Hepatocyte (in vitro differentiated cells): ENCODE data around the gene DENND1A. TPM values are rescaled to one million over a fixed set of nuclear protein-coding genes. Genes with fewer than 3 reads are reported as not detected.

Source experiments
- DNase-seq: peaks from one replicate; pipeline ENCODE4 v3.0.0-alpha.2; 2016; ENCODE audit warnings: low spot score
- H2AFZ ChIP-seq: fragments of 200-600 bp; sonication (generic); 2 replicates; pipeline ENCODE4 v1.6.0; 2016; ENCODE audit warnings: antibody characterized with exemption, mild to moderate bottlenecking
- H3K27ac ChIP-seq: fragments of 200-600 bp; sonication (generic); 2 replicates; pipeline ENCODE4 v1.5.1; 2016; ENCODE audit warnings: mild to moderate bottlenecking
- H3K27me3 ChIP-seq: fragments of 200-600 bp; sonication (generic); 2 replicates; pipeline ENCODE4 v1.6.1; 2016
- H3K36me3 ChIP-seq: fragments of 200-600 bp; sonication (generic); replicated peaks from 2 replicates; pipeline ENCODE4 v1.5.1; 2016; ENCODE audit warnings: low read depth; ENCODE audit not compliant: insufficient read depth
- H3K4me1 ChIP-seq: fragments of 200-600 bp; sonication (generic); 2 replicates; pipeline ENCODE4 v1.5.1; 2016; ENCODE audit warnings: mild to moderate bottlenecking, moderate library complexity; ENCODE audit not compliant: insufficient read depth
- H3K4me2 ChIP-seq: fragments of 200-600 bp; sonication (generic); 2 replicates; pipeline ENCODE4 v1.6.0; 2016
- H3K4me3 ChIP-seq: fragments of 200-600 bp; sonication (generic); 2 replicates; pipeline ENCODE4 v1.5.1; 2016; ENCODE audit warnings: mild to moderate bottlenecking
- H3K79me2 ChIP-seq: fragments of 200-600 bp; sonication (generic); 2 replicates; pipeline ENCODE4 v1.6.0; 2017; ENCODE audit warnings: mild to moderate bottlenecking
- H3K9me2 ChIP-seq: fragments of 200-600 bp; sonication (generic); replicated peaks from 2 replicates; pipeline ENCODE4 v1.6.0; 2017; ENCODE audit warnings: mild to moderate bottlenecking; ENCODE audit not compliant: insufficient read depth
- H3K9me3 ChIP-seq: fragments of 200-600 bp; sonication (generic); 2 replicates; pipeline ENCODE4 v1.5.1; 2016; ENCODE audit warnings: low read depth, mild to moderate bottlenecking
- H4K20me1 ChIP-seq: fragments of 200-600 bp; sonication (generic); 2 replicates; pipeline ENCODE4 v1.6.0; 2016; ENCODE audit warnings: mild to moderate bottlenecking; ENCODE audit not compliant: insufficient read depth, poor library complexity, severe bottlenecking
- EZH2 ChIP-seq: fragments of 200-600 bp; sonication (generic); IDR thresholded peaks from 2 replicates; pipeline ENCODE4 v1.6.1; 2016; ENCODE audit warnings: antibody characterized with exemption, mild to moderate bottlenecking, borderline replicate concordance
- EZH2phosphoT487 ChIP-seq: fragments of 200-600 bp; sonication (generic); IDR thresholded peaks from one replicate; pipeline ENCODE4 v1.6.1; 2018; ENCODE audit warnings: antibody characterized with exemption, mild to moderate bottlenecking, low read depth, moderate library complexity; ENCODE audit not compliant: unreplicated experiment, severe bottlenecking
- WGBS: methylation state at CpG from one replicate; pipeline ENCODE4 v1.1.6; 2016; ENCODE audit warnings: low lambda C conversion rate; ENCODE audit errors: missing lambda C conversion rate; 5-methylcytosine and 5-hydroxymethylcytosine counted together
- polyA plus RNA-seq: library from polyadenylated mRNA; unstranded; fragments of >200 nt; fragmentation: Nextera tagmentation; extraction: Ambion mirVana; gene quantifications from 2 replicates; pipeline ENCODE4 v1.2.1, GENCODE V29; 2016
- total RNA-seq: library from RNA; depleted of rRNA; stranded (reverse); fragments of >200 nt; gene quantifications from 2 replicates; pipeline ENCODE4 v1.2.3, GENCODE V29; 2014
- TF ChIP-seq, protein P1 (sequence below): fragments of 200-600 bp; sonication (generic); IDR thresholded peaks from 2 replicates; pipeline ENCODE4 v1.5.1; 2016; ENCODE audit warnings: antibody characterized with exemption, mild to moderate bottlenecking; ENCODE audit not compliant: poor library complexity

DENND1A gene
- total and polyA plus RNA-seq, 2 experiments from 2014 or later: 24.0 to 28.9 TPM

DNA sequence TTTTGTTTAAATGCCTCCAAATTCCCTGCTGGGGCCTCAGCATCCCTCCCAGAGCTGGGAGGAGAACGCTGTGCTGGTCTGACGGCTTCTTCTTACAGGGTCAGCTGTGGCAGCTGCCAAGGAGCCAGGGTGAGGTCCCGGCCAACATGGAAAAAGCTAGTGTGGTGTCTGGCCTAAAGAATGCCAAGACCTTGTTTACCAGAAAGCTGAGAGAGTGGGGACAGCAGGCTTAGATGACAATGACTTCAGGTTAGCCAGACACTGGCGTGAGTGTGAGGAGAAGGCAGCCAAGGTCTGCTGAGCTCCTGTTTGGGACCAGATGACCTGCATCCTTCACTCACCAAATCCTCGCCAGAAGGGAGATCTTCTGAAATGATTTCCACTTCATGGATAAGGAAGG is 461.4 kb downstream of the DENND1A start:
- Histone ChIP-seq H2AFZ (no peak overlapping the region), H3K9me3 (no peaks in the 10 kb centered on the region), H3K27ac (no peak overlapping the region), H3K79me2 (no peaks in the 10 kb centered on the region), H3K9me2 (no peaks in the 10 kb centered on the region), H4K20me1 (no peaks in the 10 kb centered on the region), H3K4me1 (peaks cover 4% of the 10 kb centered on the region), H3K36me3 (no peaks in the 10 kb centered on the region), H3K27me3 (no peaks in the 10 kb centered on the region), H3K4me2 (no peak overlapping the region), H3K4me3 (no peak overlapping the region)
- 83% methylated on average over 5 of the region's 5 CpGs for WGBS
- no peak for DNase-seq
- TF ChIP-seq EZH2: no peak
- TF ChIP-seq, protein P1, sequence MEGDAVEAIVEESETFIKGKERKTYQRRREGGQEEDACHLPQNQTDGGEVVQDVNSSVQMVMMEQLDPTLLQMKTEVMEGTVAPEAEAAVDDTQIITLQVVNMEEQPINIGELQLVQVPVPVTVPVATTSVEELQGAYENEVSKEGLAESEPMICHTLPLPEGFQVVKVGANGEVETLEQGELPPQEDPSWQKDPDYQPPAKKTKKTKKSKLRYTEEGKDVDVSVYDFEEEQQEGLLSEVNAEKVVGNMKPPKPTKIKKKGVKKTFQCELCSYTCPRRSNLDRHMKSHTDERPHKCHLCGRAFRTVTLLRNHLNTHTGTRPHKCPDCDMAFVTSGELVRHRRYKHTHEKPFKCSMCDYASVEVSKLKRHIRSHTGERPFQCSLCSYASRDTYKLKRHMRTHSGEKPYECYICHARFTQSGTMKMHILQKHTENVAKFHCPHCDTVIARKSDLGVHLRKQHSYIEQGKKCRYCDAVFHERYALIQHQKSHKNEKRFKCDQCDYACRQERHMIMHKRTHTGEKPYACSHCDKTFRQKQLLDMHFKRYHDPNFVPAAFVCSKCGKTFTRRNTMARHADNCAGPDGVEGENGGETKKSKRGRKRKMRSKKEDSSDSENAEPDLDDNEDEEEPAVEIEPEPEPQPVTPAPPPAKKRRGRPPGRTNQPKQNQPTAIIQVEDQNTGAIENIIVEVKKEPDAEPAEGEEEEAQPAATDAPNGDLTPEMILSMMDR: no peak
- TF ChIP-seq EZH2phosphoT487: no peak

DNA sequence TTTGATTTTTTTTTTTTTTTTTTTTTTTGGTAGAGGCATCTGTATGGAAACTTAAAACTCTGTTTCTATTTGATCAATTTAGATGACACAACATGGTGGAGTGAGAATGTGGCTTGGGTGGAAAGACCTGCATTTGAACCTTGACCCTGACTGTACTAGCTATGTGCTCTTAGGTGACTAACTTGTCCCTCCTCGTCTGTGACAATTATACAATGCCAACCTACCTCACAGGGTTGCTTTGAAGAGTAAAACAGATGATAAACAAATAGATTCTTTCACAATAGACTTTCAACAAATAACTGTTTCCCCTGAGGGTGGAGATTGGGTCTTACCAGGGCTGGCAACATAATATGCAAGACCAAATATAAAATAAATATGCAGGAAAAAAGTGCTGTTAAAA is 464.6 kb downstream of the DENND1A start:
- Histone ChIP-seq H3K4me2 (no peak overlapping the region), H3K9me2 (no peaks in the 10 kb centered on the region), H3K27ac (no peak overlapping the region), H3K36me3 (no peaks in the 10 kb centered on the region), H3K4me3 (no peak overlapping the region), H3K4me1 (peaks cover 4% of the 10 kb centered on the region), H3K79me2 (no peaks in the 10 kb centered on the region), H3K27me3 (no peaks in the 10 kb centered on the region), H3K9me3 (no peaks in the 10 kb centered on the region), H2AFZ (no peak overlapping the region), H4K20me1 (no peaks in the 10 kb centered on the region)
- TF ChIP-seq EZH2phosphoT487: no peak
- TF ChIP-seq, protein P1: no peak
- 50% methylated on average over 1 of the region's 1 CpG for WGBS
- DNase-seq: no peak

DNA sequence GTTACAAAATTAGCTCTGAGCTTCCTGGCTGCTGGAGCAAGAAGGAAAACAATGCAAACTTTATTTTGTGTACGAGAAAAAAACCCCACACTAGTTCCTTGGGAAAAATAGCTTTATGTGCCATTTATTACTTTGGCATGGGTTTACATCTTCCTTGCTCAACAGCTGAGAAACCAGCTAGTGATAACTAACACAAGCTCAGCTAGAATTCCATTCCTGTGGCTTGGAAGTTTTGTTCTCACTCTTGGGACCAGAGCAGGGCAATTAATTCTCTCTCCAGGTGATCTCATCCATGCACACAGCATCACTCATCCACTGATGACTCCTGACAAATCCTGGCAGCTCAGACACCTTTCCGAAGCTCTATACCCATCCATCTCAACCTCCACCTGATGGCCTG is 469.8 kb downstream of the DENND1A start:
- Histone ChIP-seq H3K36me3 (no peaks in the 10 kb centered on the region), H3K4me2 (no peak overlapping the region), H3K27me3 (no peaks in the 10 kb centered on the region), H3K9me2 (no peaks in the 10 kb centered on the region), H3K27ac (no peak overlapping the region), H2AFZ (no peak overlapping the region), H3K79me2 (no peaks in the 10 kb centered on the region), H3K9me3 (no peaks in the 10 kb centered on the region), H3K4me1 (peaks cover 9% of the 10 kb centered on the region), H3K4me3 (no peak overlapping the region), H4K20me1 (no peaks in the 10 kb centered on the region)
- TF ChIP-seq EZH2phosphoT487: no peak
- no peak for TF ChIP-seq EZH2
- TF ChIP-seq, protein P1: no peak
- DNase-seq: no peak
- 98% methylated on average over 2 of the region's 2 CpGs for WGBS

DNA sequence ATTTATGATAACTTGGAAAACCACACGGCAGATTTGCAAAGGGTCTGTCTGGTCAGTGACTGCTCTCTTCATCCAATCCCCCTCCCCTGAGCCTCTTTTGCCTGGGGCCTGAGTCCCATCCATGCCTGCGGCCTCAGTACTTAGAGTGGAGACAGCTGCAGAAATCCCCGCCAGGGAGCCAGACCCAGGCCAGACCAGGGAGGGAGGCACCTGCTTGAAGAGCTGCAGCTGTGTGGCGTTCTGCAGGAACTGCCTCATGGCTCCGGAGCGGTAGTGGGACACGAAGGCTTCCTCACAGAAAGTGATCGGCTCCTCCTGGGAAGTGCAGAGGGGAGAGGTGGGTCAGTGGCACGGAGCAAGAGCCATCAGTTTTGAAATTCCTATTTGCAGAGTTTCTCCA is 472.3 kb downstream of the DENND1A start:
- H4K20me1 ChIP-seq: no peaks in the 10 kb centered on the region
- H2AFZ ChIP-seq: no peak overlapping the region
- TF ChIP-seq EZH2: no peak
- TF ChIP-seq, protein P1: no peak
- no peak for TF ChIP-seq EZH2phosphoT487
- H3K27ac ChIP-seq: no peak overlapping the region
- no peak overlapping the region for H3K4me3 ChIP-seq
- no peaks in the 10 kb centered on the region for H3K27me3 ChIP-seq
- no peak overlapping the region for H3K4me2 ChIP-seq
- no peaks in the 10 kb centered on the region for H3K36me3 ChIP-seq
- peaks cover 9% of the 10 kb centered on the region for H3K4me1 ChIP-seq
- no peaks in the 10 kb centered on the region for H3K9me3 ChIP-seq
- DNase-seq: no peak
- no peaks in the 10 kb centered on the region for H3K9me2 ChIP-seq
- H3K79me2 ChIP-seq: no peaks in the 10 kb centered on the region
- 69% methylated on average over 9 of the region's 9 CpGs for WGBS
